Right ventricle myocardium superior (tissue), 1 donor: ENCODE measurements around the gene UBR7. TPM values are rescaled to one million over a fixed set of nuclear protein-coding genes. Genes with fewer than 3 reads are reported as not detected.

ENCODE experiments used
- ATAC-seq: fragments of 200-7000 bp; cut with Tn5 transposase; one replicate; pipeline ENCODE4 v1.9.1; 2020; ENCODE audit warnings: mild to moderate bottlenecking; ENCODE audit not compliant: poor library complexity
- DNase-seq: peaks from one replicate; pipeline ENCODE4 v3.0.0-alpha.2; 2020
- intact Hi-C: fragments of 100-400 bp; cut with DNase I; formaldehyde crosslinking; loops from one replicate; pipeline ENCODE4 v1.11.2; 2022
- total RNA-seq: library from RNA; stranded (reverse); fragmentation: NEBNext Ultra II Directional; extraction: Animal tissue kit (Norgen Biotek cat#: 25700); gene quantifications from one replicate; pipeline ENCODE4 v1.2.1, GENCODE V29; 2021
- donor health status: DM: no; HTN: yes; CAD: no; lungs with severe emphysema.

The UBR7 gene
- total RNA-seq, 1 donor from 2014 or later, result 16.1 TPM

- intact Hi-C loops, result no loop called here
- ATAC-seq (peak; percentile 96), DNase-seq (peak; percentile 92)
Measured at GRCh38 chr14:93184391-93185348, 22.4 kb upstream of the UBR7 start, which contains the start of the genes LYSET and MOAP1. TSS of gene LYSET (plus strand) at chr14:93185317. CDS start at chr14:93185406, 89 bp downstream. TSS of gene MOAP1 (minus strand) at chr14:93184897. CDS start at chr14:93184242, 655 bp downstream.

GRCh38 chr14:93185349-93185720 is 21.7 kb upstream of the UBR7 start:
- intact Hi-C loops, result no loop called here
- ATAC-seq, result no peak
- no peak for DNase-seq

DNA sequence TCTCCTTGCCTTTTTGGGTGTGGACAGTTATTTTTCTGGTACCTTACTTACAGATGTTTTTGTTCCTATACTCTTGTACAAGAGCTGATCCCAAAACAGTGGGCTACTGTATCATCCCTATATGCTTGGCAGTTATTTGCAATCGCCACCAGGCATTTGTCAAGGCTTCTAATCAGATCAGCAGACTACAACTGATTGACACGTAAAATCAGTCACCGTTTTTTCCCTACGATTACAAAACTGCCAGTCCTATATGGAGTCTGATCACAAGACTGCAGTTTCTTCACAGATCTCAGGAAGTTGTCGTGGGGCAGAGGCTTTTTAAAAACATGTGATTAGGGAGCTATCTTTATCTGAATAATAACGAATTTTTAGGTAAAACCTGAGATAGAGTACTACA is 20.6 kb upstream of the UBR7 start:
- intact Hi-C loops, result no loop called here
- no peak for ATAC-seq

DNA sequence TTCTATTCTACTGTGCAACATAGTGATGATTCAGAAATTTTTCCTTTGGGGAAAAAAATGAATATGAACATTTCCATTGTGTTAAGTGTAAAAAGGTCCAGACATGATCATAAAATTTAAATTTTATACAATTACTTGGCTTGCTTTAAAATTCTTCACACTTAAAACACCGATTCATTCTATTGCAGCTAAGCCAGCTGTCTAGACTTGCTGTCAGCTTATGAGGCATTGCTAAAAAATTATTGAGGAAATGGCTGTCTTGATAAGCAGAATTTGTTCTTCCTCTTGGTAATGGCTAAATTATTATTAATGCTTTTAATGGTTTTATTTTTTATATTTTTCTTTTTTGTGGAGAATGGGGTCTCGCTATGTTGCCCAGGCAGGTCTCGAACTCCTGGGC is 20.1 kb upstream of the UBR7 start:
- ATAC-seq (no peak), DNase-seq (no peak)
- intact Hi-C loops, result no loop called here

More for the DNA sequence above, 20.6 kb upstream of the UBR7 start:
- DNase-seq, result no peak

DNA sequence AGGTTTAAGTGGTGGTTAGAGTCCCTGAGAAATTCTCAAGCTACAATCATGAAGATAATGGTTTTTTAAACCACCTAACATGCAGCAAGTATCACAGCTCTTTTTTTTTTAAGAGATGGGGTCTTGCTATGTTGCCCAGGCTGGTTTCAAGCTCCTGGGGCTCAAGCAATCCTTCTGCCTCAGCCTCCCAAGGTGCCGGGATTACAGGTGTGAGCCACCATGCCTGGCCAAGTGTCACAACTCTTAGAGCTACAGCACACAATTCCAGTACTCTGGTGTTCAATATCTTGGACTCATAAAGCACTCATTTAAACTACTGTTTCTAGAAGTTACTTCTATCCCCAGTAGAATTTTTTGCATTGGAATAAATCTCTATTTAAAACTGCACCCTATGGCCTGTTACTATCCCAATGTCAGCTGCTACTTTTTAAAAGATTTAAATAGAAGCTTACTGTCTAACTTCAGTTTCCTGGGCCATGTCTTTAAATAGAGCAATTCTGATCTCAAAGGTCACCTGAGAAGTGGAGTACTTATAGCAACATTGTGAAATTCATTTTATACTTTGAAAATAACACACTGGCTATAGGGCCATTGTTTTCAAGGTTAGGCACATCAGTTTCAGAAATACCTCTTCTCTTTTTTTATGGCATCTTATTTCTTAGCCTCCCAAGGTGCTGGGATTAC is 11.6 kb upstream of the UBR7 start:
- no peak for DNase-seq
- ATAC-seq, result peak; percentile 71
- intact Hi-C loops, result no loop called here

- intact Hi-C loops, result no loop called here
- ATAC-seq (no peak), DNase-seq (no peak)
Measured at GRCh38 chr14:93199031-93199430, 8.0 kb upstream of the UBR7 start.

DNA sequence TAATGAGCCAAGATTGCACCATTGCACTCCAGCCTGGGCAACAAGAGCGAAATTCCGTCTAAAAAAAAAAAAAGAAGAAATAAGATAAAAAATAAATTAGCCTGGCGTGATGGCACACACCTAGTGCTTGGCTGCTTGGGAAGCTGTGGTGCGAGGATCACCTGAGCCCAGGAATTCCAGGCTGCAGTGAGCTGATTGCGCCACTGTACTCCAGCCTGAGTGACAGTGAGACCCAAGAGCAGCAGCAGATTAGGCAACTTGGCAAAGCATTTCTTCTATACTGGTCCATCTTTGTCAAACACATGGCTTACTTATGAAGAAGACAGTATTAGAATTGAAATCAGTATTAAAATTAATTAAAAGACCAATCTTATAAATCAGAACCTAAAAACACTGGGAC is 6.5 kb upstream of the UBR7 start:
- ATAC-seq (no peak), DNase-seq (no peak)
- intact Hi-C loops, result no loop called here

GRCh38 chr14:93201155-93201704 is 5.8 kb upstream of the UBR7 start:
- intact Hi-C loops, result no loop called here
- ATAC-seq (no peak), DNase-seq (no peak)

GRCh38 chr14:93207468-93208308 is 632 bp downstream of the UBR7 start:
- ATAC-seq (peak; percentile 76), DNase-seq (peak; percentile 71)
- intact Hi-C loops, result no loop called here

DNA sequence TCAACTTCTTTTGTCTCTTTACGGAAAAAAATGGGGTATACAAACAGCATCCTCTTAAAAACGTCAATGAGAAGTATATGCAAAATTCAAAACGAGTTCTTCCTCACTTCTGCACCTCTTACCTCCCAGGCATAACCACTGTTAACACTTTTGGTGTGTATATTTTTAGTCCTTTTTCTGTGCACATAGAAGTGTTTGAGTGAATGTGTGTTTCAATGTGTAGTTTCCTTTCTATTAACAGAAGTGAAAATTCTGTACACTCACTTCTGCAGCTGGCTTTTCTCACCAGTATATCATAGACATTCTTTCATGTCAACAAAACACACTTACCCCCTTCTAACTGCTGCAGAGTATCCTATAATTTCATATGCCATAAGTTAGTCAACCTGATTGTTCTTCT is 5.4 kb downstream of the UBR7 start:
- ATAC-seq, result no peak
- intact Hi-C loops, result no loop called here
- DNase-seq, result no peak

GRCh38 chr14:93214598-93214997 is 7.5 kb downstream of the UBR7 start:
- ATAC-seq (no peak), DNase-seq (no peak)
- intact Hi-C loops, result no loop called here

GRCh38 chr14:93219103-93219726 is 12.2 kb downstream of the UBR7 start:
- DNase-seq, result no peak
- intact Hi-C loops, result no loop called here
- ATAC-seq, result peak; percentile 65

- DNase-seq, result no peak
- ATAC-seq, result no peak
- intact Hi-C loops, result no loop called here
Measured at GRCh38 chr14:93220509-93220908, 13.5 kb downstream of the UBR7 start.

DNA sequence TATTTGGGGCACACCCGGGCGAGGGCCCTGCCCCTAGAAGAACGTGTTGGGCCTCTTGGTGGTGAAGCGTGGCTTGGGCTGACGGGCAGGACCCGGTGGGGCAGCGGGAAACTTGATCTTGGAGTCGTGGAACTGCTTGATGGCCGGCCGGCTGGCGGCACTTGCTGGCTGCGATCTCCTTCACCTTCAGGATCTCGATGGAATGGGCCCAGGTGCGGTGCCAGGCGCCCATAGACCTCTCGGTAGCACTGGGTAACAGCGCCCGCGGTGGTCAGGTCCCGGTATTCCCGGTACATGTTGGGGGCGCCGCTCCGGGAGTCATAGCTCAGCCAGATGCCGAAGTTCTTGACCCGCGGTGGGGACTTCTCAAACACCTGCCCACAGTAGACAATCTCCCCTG is 16.5 kb downstream of the UBR7 start:
- DNase-seq, result peak; percentile 50
- no peak for ATAC-seq
- intact Hi-C loops, result no loop called here

DNA sequence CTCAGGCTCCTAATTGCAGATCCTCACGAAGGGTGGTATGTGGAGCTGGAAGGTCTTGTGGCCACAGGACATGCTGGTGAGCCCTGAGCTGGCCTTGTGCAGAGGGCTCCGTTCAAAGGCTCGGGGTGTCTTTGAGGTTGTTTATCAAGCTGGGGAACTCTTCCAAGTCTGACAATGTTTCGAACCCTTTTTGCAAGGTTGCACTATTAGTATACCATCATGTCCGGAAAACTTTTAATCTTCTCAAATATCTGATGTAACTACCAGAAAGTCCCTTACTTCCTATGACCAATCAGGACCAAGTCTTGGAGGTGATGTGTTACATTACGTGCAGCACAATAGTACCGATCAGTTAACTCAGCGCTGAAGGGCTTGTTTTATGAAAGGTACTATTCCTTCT is 21.5 kb downstream of the UBR7 start:
- intact Hi-C loops, result no loop called here
- no peak for DNase-seq
- no peak for ATAC-seq

GRCh38 chr14:93230539-93230938 is 23.5 kb downstream of the UBR7 start:
- no peak for ATAC-seq
- intact Hi-C loops, result no loop called here
- DNase-seq, result no peak

DNA sequence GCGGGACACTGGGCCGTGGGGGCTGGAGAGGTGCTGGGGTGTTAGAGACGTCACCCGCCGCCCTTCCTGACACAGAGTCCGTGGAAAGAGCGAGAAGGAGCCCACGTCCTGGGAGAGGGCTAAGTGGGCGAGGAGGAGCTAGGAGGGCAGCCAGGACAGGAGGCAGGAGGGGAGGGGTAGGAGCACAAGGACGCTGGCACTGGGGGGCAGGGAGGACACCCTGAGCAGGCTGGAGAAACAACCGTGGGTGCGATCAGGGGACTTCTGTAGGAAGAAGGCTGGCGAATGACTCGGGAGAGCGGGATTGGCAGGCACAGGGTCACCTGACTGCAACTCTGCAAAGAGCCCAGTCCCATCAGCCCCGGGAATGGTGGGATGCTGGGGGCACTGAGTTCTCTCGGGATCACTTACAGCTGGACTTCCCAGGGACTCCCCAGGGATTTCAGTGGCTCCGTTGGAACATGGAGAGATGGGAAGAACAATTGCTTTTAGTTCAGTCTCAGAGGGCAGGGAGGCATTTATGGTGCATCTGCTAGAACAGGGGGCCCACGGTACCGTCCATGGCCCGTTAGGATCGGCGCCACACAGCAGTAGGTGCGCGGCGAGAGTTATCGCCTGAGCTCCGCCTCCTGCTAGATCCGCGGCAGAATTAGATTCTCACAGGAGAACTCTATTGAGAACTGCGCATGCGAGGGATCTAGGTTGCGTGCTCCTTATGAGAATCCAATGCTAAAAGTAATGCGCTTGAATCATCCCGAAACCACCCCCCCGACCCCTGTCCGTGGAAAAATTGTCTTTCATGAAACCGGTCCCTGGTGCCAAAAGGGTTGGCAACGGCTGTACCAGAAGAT is 24.3 kb downstream of the UBR7 start:
- DNase-seq (no peak), ATAC-seq (peak; percentile 75)
- intact Hi-C loops, result no loop called here
